Panc1 (cell line): Measurements from ENCODE around the gene ALKBH4. TPM values are rescaled to one million over a fixed set of nuclear protein-coding genes. Genes with fewer than 3 reads are reported as not detected.

Experiments used
- ATAC-seq: fragments of 200-7000 bp; cut with Tn5 transposase; 2 replicates; pipeline ENCODE4 v1.9.1; 2020; ENCODE audit warnings: mild to moderate bottlenecking, moderate library complexity
- BruUV-seq: library from RNA; stranded (reverse); fragments of 400-500 nt; replicated peaks from 2 replicates; lab custom pipeline; 2021; lab: Mats Ljungman, UMichigan
- CTCF ChIA-PET: fragments of 300-600 bp; sonication (Branson Sonifier 250); formaldehyde crosslinking; loops from one replicate; lab custom pipeline; 2022; ENCODE audit warnings: antibody characterized with exemption; lab: Charles Lee
- POLR2A ChIA-PET: fragments of 300-600 bp; sonication (Branson Sonifier 250); formaldehyde crosslinking; loops from one replicate; lab custom pipeline; 2022; ENCODE audit warnings: antibody characterized with exemption; lab: Charles Lee
- DNase-seq: peaks from one replicate; pipeline ENCODE4 v3.0.0-alpha.2; 2010; ENCODE audit warnings: low read depth, low spot score
- H3K27ac ChIP-seq: 2 replicates; pipeline ENCODE4 v1.5.1; 2011; ENCODE audit warnings: mild to moderate bottlenecking, low read length, inconsistent platforms
- H3K27me3 ChIP-seq: fragments of 200-500 bp; sonication (Bioruptor generic); 2 replicates; pipeline ENCODE4 v1.6.0; 2014; ENCODE audit warnings: low read length, inconsistent platforms; ENCODE audit not compliant: control insufficient read depth, insufficient read depth
- H3K36me3 ChIP-seq: fragments of 200-500 bp; sonication (Bioruptor generic); 2 replicates; pipeline ENCODE4 v1.5.1; 2014; ENCODE audit warnings: inconsistent platforms, mild to moderate bottlenecking, low read length, moderate library complexity; ENCODE audit not compliant: control insufficient read depth, insufficient read depth
- H3K4me1 ChIP-seq: 2 replicates; pipeline ENCODE4 v1.5.1; 2011; ENCODE audit warnings: inconsistent platforms, mild to moderate bottlenecking, low read length, moderate library complexity; ENCODE audit not compliant: control insufficient read depth, insufficient read depth
- H3K4me3 ChIP-seq, 2 experiments: 2 replicates each; pipeline ENCODE4 v1.5.1; 2011 to 2012; ENCODE audit warnings: low read depth in 2 of 2, low read length in 2 of 2, mild to moderate bottlenecking in 2 of 2, inconsistent platforms in 1 of 2, moderate library complexity in 1 of 2
- H3K9me3 ChIP-seq: fragments of 200-500 bp; sonication (Bioruptor generic); 2 replicates; pipeline ENCODE4 v1.5.1; 2014; ENCODE audit warnings: low read depth, mild to moderate bottlenecking, inconsistent platforms, low read length, moderate library complexity; ENCODE audit not compliant: control insufficient read depth, insufficient read depth
- CTCF ChIP-seq: fragments of 450-650 bp; IDR thresholded peaks from 2 replicates; pipeline ENCODE4 v1.5.1; 2017; ENCODE audit warnings: mild to moderate bottlenecking
- POLR2AphosphoS5 ChIP-seq: IDR thresholded peaks from 2 replicates; pipeline ENCODE4 v1.6.1; 2012; ENCODE audit warnings: mild to moderate bottlenecking, low read depth, low read length, moderate library complexity
- REST ChIP-seq, 2 experiments: IDR thresholded peaks; 2 replicates each; pipeline ENCODE4 v1.6.1; 2011 to 2012; ENCODE audit warnings: low read depth in 2 of 2, control low read depth in 1 of 2, low read length in 1 of 2, mild to moderate bottlenecking in 1 of 2, moderate library complexity in 1 of 2; ENCODE audit not compliant: insufficient read depth in 1 of 2
- SIN3A ChIP-seq: IDR thresholded peaks from 2 replicates; pipeline ENCODE4 v1.6.1; 2012; ENCODE audit warnings: low read depth, mild to moderate bottlenecking, low read length, moderate library complexity, borderline replicate concordance; ENCODE audit not compliant: insufficient read depth
- TCF7L2 ChIP-seq: IDR thresholded peaks from 2 replicates; pipeline ENCODE4 v1.6.1; 2011; ENCODE audit warnings: mild to moderate bottlenecking, low read depth, low read length, inconsistent platforms
- in situ Hi-C: cut with HindIII; loops from 2 replicates; pipeline ENCODE4 v1.10.0; 2016; ENCODE audit warnings: low sequenced_read_pairs, low pct_unique_long_range_greater_than_20kb
- intact Hi-C: fragments of 100-400 bp; cut with micrococcal nuclease; formaldehyde crosslinking; loops from one replicate; pipeline ENCODE4 v1.10.0; 2022; ENCODE audit not compliant: unreplicated experiment
- total RNA-seq: library from RNA; stranded (reverse); gene quantifications from one replicate; pipeline ENCODE4 v1.2.1, GENCODE V29; 2021; ENCODE audit not compliant: unreplicated experiment

Gene ALKBH4
- total RNA-seq, 1 experiment from 2014 or later: 19.0 TPM

GRCh38 chr7:102452451-102452850, 12.2 kb downstream of the ALKBH4 start:
- in situ Hi-C loops: no loop called here
- Histone ChIP-seq H3K27me3 (no peaks in the 10 kb centered on the region), H3K27ac (no peak overlapping the region), H3K9me3 (no peaks in the 10 kb centered on the region), H3K36me3 (no peaks in the 10 kb centered on the region), H3K4me1 (peaks cover 9% of the 10 kb centered on the region), H3K4me3 (no peak overlapping the region)
- ChIA-PET POLR2A (no interaction called here), CTCF (interaction anchor here (0.7 kb wide), 1 partner anchor 178 kb away, joined by 3 read pairs; no protein-coding TSS in a partner anchor)
- intact Hi-C loops: no loop called here
- BruUV-seq: no TSS peak
- DNase-seq: no peak
- no peak for ATAC-seq
- TF ChIP-seq REST (IDR thresholded peaks at IDR 0.05; ENCODE audit: insufficient read depth in 1 of 2, low read depth in 2 of 2, low read length in 1 of 2) (no peak), TCF7L2 (no peak), SIN3A (no peak), CTCF (no peak), POLR2AphosphoS5 (no peak)

- Histone ChIP-seq H3K36me3 (no peaks in the 10 kb centered on the region), H3K27ac (no peak overlapping the region), H3K9me3 (no peaks in the 10 kb centered on the region), H3K4me3 (no peak overlapping the region), H3K4me1 (peaks cover 7% of the 10 kb centered on the region), H3K27me3 (no peaks in the 10 kb centered on the region)
- ATAC-seq: peak; percentile 60
- no TSS peak for BruUV-seq
- TF ChIP-seq REST (IDR thresholded peaks at IDR 0.05; ENCODE audit: insufficient read depth in 1 of 2, low read depth in 2 of 2, low read length in 1 of 2) (no peak), POLR2AphosphoS5 (no peak), TCF7L2 (no peak), SIN3A (no peak), CTCF (no peak)
- in situ Hi-C loops: no loop called here
- CTCF ChIA-PET: interaction anchor here (0.7 kb wide), 1 partner anchor 269 kb away, joined by 5 read pairs; no protein-coding TSS in a partner anchor
- POLR2A ChIA-PET: no interaction called here
- no peak for DNase-seq
- intact Hi-C loops: no loop called here
Measured at GRCh38 chr7:102451371-102452054, 13.2 kb downstream of the ALKBH4 start.
